Rectal smooth muscle tissue (tissue), 1 donor: ENCODE data around the gene SCFD2.
"Not testable (repeated sequence)": the region's sequence is repeated elsewhere in the genome, so short reads cannot be mapped to it uniquely, and the experiment has no call there.

Source experiments
- H3K27ac ChIP-seq: one replicate; pipeline ENCODE4 v1.7.0; 2013; ENCODE audit warnings: low read depth, low read length, inconsistent platforms
- H3K27me3 ChIP-seq: one replicate; pipeline ENCODE4 v1.7.0; 2013; ENCODE audit warnings: low read length; ENCODE audit not compliant: control insufficient read depth, insufficient read depth
- H3K36me3 ChIP-seq: one replicate; pipeline ENCODE4 v1.7.0; 2013; ENCODE audit warnings: low read length; ENCODE audit not compliant: control insufficient read depth, insufficient read depth
- H3K4me1 ChIP-seq: one replicate; pipeline ENCODE4 v1.7.0; 2013; ENCODE audit warnings: low read length; ENCODE audit not compliant: control insufficient read depth, insufficient read depth
- H3K4me3 ChIP-seq: one replicate; pipeline ENCODE4 v1.7.0; 2013; ENCODE audit warnings: low read length
- H3K9ac ChIP-seq: one replicate; pipeline ENCODE4 v1.7.0; 2013; ENCODE audit warnings: low read length

SCFD2 gene

GRCh38 chr4:52838729-52839586, 526.9 kb downstream of the SCFD2 start:
- Histone ChIP-seq H3K27ac (no peak overlapping the region), H3K36me3 (no peaks in the 10 kb centered on the region), H3K9ac (no peak overlapping the region), H3K27me3 (no peaks in the 10 kb centered on the region), H3K4me1 (peaks cover 6% of the 10 kb centered on the region), H3K4me3 (no peak overlapping the region)

GRCh38 chr4:52837716-52838558, 527.9 kb downstream of the SCFD2 start:
- Histone ChIP-seq H3K27ac (no peak overlapping the region), H3K9ac (no peak overlapping the region), H3K4me1 (peaks cover 6% of the 10 kb centered on the region), H3K4me3 (no peak overlapping the region), H3K27me3 (no peaks in the 10 kb centered on the region), H3K36me3 (no peaks in the 10 kb centered on the region)

GRCh38 chr4:52836678-52837077, 529.2 kb downstream of the SCFD2 start:
- H3K9ac ChIP-seq, result no peak overlapping the region
- no peaks in the 10 kb centered on the region for H3K27me3 ChIP-seq
- H3K4me1 ChIP-seq, result peaks cover 3% of the 10 kb centered on the region
- no peak overlapping the region for H3K4me3 ChIP-seq
- no peak overlapping the region for H3K27ac ChIP-seq
- no peaks in the 10 kb centered on the region for H3K36me3 ChIP-seq

- no peaks in the 10 kb centered on the region for H3K27me3 ChIP-seq
- H3K27ac ChIP-seq, result no peak overlapping the region
- no peak overlapping the region for H3K4me3 ChIP-seq
- H3K9ac ChIP-seq, result no peak overlapping the region
- no peaks in the 10 kb centered on the region for H3K36me3 ChIP-seq
- no peaks in the 10 kb centered on the region for H3K4me1 ChIP-seq
Observed at GRCh38 chr4:52836120-52836519, 529.7 kb downstream of the SCFD2 start.

- not testable (repeated sequence) for H3K9ac ChIP-seq, H3K36me3 ChIP-seq, H3K4me1 ChIP-seq, H3K4me3 ChIP-seq, H3K27ac ChIP-seq, H3K27me3 ChIP-seq
Observed at GRCh38 chr4:52834641-52835456, 531.0 kb downstream of the SCFD2 start.

- H3K27me3 ChIP-seq, result no peaks in the 10 kb centered on the region
- no peak overlapping the region for H3K9ac ChIP-seq
- no peaks in the 10 kb centered on the region for H3K36me3 ChIP-seq
- no peak overlapping the region for H3K4me3 ChIP-seq
- no peaks in the 10 kb centered on the region for H3K4me1 ChIP-seq
- no peak overlapping the region for H3K27ac ChIP-seq
Observed at GRCh38 chr4:52833941-52834525, 531.8 kb downstream of the SCFD2 start.

- Histone ChIP-seq H3K36me3 (no peaks in the 10 kb centered on the region), H3K4me3 (no peak overlapping the region), H3K27me3 (no peaks in the 10 kb centered on the region), H3K27ac (no peak overlapping the region), H3K9ac (no peak overlapping the region), H3K4me1 (peaks cover 3% of the 10 kb centered on the region)
Observed at GRCh38 chr4:52825460-52826090, 540.3 kb downstream of the SCFD2 start.

GRCh38 chr4:52824603-52825459, 541.0 kb downstream of the SCFD2 start:
- no peaks in the 10 kb centered on the region for H3K36me3 ChIP-seq
- H3K4me1 ChIP-seq, result peaks cover 3% of the 10 kb centered on the region
- H3K4me3 ChIP-seq, result no peak overlapping the region
- no peaks in the 10 kb centered on the region for H3K27me3 ChIP-seq
- H3K9ac ChIP-seq, result no peak overlapping the region
- no peak overlapping the region for H3K27ac ChIP-seq

GRCh38 chr4:52824270-52824602, 541.6 kb downstream of the SCFD2 start:
- Histone ChIP-seq H3K36me3 (no peaks in the 10 kb centered on the region), H3K9ac (no peak overlapping the region), H3K4me3 (no peak overlapping the region), H3K27me3 (no peaks in the 10 kb centered on the region), H3K27ac (no peak overlapping the region), H3K4me1 (peaks cover 3% of the 10 kb centered on the region)

- H3K27me3 ChIP-seq, result no peaks in the 10 kb centered on the region
- no peak overlapping the region for H3K27ac ChIP-seq
- H3K36me3 ChIP-seq, result no peaks in the 10 kb centered on the region
- no peak overlapping the region for H3K4me3 ChIP-seq
- peaks cover 3% of the 10 kb centered on the region for H3K4me1 ChIP-seq
- no peak overlapping the region for H3K9ac ChIP-seq
Observed at GRCh38 chr4:52823702-52824092, 542.2 kb downstream of the SCFD2 start.
